GM12891 (cell line): ENCODE data around the gene GMFB.

Experiments used
- PAX5 ChIP-seq: IDR thresholded peaks from 2 replicates; pipeline ENCODE4 v1.6.1; 2011; ENCODE audit warnings: low read length, moderate library complexity, mild to moderate bottlenecking; ENCODE audit not compliant: insufficient read depth, severe bottlenecking
- POLR2A ChIP-seq: IDR thresholded peaks from 2 replicates; pipeline ENCODE4 v1.6.1; 2011; ENCODE audit warnings: low read depth, low read length, control low read depth
- POLR2AphosphoS5 ChIP-seq: IDR thresholded peaks from 2 replicates; pipeline ENCODE4 v1.6.1; 2011; ENCODE audit warnings: low read depth, low read length, control low read depth
- TAF1 ChIP-seq: IDR thresholded peaks from 2 replicates; pipeline ENCODE4 v1.6.1; 2011; ENCODE audit warnings: low read depth, low read length, control low read depth

- TF ChIP-seq PAX5 (no peak), POLR2A (no peak), POLR2AphosphoS5 (no peak), TAF1 (no peak)
These were observed 14.5 kb downstream of the GMFB start for GRCh38 chr14:54474232-54474793.
